ENCODE results near the gene GRPR.

Gene GRPR

DNA sequence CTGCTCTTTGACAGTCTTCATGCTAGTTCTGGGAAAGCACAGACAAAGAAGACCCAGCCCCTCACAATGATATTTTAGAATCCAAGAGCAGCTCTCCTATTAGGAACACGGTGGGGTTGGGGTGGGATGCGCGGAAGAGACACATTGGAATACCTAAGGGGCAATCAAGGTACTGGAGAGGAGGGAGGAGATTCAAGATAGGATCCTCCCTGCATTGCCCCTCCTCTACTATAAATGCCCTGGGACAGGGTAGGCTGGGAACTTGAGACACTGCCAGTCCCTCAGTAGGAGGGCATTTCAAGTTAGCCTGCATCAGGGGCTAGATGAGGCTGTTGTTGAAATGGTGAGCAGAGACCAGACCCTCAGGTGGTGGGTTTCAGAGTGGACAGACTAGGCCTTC is 49.0 kb downstream of the GRPR start:
- POLR2A ChIA-PET = no interaction called here
- CTCF ChIA-PET = no interaction called here
- H3K36me3 ChIP-seq (ENCODE audit: control insufficient read depth in 2 of 2, insufficient read depth in 1 of 2, low read length in 2 of 2) = no peaks in the 10 kb centered on the region

DNA sequence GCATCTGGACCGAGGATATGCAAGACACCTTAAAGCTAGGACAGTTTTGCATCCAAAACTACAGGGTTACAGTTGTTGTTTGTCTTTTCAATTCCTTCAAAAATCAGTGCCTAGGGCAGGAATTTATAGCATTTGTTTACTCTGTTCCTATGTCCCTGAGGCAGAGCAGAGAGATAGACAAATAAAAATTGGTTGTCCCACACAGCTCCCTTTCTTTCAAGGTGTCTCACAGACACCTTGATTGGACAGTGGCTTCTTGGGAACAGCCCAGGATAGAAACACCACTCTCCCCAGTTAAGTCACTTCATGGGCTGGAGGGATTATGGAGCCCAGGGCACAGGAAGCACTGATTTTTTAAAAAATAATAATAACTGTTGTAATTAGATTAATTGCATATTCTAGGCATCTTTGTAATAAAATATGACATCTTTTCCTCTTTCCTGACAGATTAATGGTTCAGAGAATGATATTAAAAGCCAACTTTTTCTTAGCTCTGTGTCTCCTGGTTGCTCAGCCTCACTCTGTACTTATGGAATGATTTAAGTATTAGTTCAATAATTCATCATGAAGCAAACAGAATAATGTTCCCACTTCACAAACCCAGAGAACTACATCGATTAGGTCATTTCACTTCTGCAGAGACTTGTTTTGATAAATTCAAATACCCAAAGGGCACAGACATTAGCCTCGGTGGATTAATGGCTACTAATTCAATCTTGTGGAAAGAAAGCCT is 52.1 kb downstream of the GRPR start:
- CTCF ChIA-PET = interaction anchor here (0.5 to 1.0 kb wide), 2 partner anchors 15 to 895 kb away, joined by 3 to 5 read pairs; no protein-coding TSS in a partner anchor
- Histone ChIP-seq H3K4me1 (ENCODE audit: control insufficient read depth, insufficient read depth, low read length) (no peaks in the 10 kb centered on the region), H3K27ac (ENCODE audit: extremely low read depth, low read depth, low read length) (no peak overlapping the region), H3K36me3 (ENCODE audit: control insufficient read depth in 2 of 2, insufficient read depth in 1 of 2, low read length in 2 of 2) (no peaks in the 10 kb centered on the region), H3K9me3 (ENCODE audit: control insufficient read depth, insufficient read depth, low read depth, low read length) (no peaks in the 10 kb centered on the region), H3K4me3 (ENCODE audit: low read depth, low read length) (no peak overlapping the region)
- TF ChIP-seq ZNF639 (tag by site-specific recombination; IDR thresholded peaks at IDR 0.05) (no peak), GFI1B (tag by site-specific recombination; IDR thresholded peaks at IDR 0.05) (no peak), ZNF596 (tag by site-specific recombination; IDR thresholded peaks at IDR 0.05) (no peak), HOXA7 (CRISPR knock-in tag; IDR thresholded peaks at IDR 0.05; ENCODE audit: borderline replicate concordance) (no peak), ZNF785 (tag by site-specific recombination; IDR thresholded peaks at IDR 0.05) (no peak), ZNF621 (tag by site-specific recombination; IDR thresholded peaks at IDR 0.05) (no peak), ZNF112 (tag by site-specific recombination; IDR thresholded peaks at IDR 0.05) (no peak), ZNF664 (tag by site-specific recombination; IDR thresholded peaks at IDR 0.05) (no peak), ZNF302 (tag by site-specific recombination; IDR thresholded peaks at IDR 0.05; ENCODE audit: low read depth) (no peak), ZNF571 (tag by site-specific recombination; IDR thresholded peaks at IDR 0.05) (no peak), ZNF146 (tag by site-specific recombination; IDR thresholded peaks at IDR 0.05) (no peak), MYNN (tag by site-specific recombination; IDR thresholded peaks at IDR 0.05; ENCODE audit: borderline replicate concordance) (no peak)
- POLR2A ChIA-PET = no interaction called here

More for the DNA sequence above, 49.0 kb downstream of the GRPR start:
- TF ChIP-seq ZNF398 (tag by site-specific recombination; IDR thresholded peaks at IDR 0.05) = no peak
- TF ChIP-seq ZSCAN18 (tag by site-specific recombination; IDR thresholded peaks at IDR 0.05) = no peak
- no peak for TF ChIP-seq ZNF10 (tag by site-specific recombination; IDR thresholded peaks at IDR 0.05)
- TF ChIP-seq ZNF571 (tag by site-specific recombination; IDR thresholded peaks at IDR 0.05) = no peak
- TF ChIP-seq ZNF623 (tag by site-specific recombination; IDR thresholded peaks at IDR 0.05) = no peak
- TF ChIP-seq SCRT2 (tag by site-specific recombination; IDR thresholded peaks at IDR 0.05) = no peak
- TF ChIP-seq ZNF473 (tag by site-specific recombination; IDR thresholded peaks at IDR 0.05) = no peak
- no peak for TF ChIP-seq ZFP37 (tag by site-specific recombination; IDR thresholded peaks at IDR 0.05)
- no peak for TF ChIP-seq ZNF202 (tag by site-specific recombination; IDR thresholded peaks at IDR 0.05; ENCODE audit: borderline replicate concordance)
- no peak for TF ChIP-seq ZNF426 (tag by site-specific recombination; IDR thresholded peaks at IDR 0.05)
- TF ChIP-seq, protein P1, sequence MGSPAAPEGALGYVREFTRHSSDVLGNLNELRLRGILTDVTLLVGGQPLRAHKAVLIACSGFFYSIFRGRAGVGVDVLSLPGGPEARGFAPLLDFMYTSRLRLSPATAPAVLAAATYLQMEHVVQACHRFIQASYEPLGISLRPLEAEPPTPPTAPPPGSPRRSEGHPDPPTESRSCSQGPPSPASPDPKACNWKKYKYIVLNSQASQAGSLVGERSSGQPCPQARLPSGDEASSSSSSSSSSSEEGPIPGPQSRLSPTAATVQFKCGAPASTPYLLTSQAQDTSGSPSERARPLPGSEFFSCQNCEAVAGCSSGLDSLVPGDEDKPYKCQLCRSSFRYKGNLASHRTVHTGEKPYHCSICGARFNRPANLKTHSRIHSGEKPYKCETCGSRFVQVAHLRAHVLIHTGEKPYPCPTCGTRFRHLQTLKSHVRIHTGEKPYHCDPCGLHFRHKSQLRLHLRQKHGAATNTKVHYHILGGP (tag by site-specific recombination; IDR thresholded peaks at IDR 0.05) = no peak
- TF ChIP-seq ZFHX2 (tag by site-specific recombination; conservative IDR thresholded peaks at IDR 0.05) = no peak
- no peak for TF ChIP-seq ZNF175 (tag by site-specific recombination; IDR thresholded peaks at IDR 0.05)
- TF ChIP-seq ZNF155 (tag by site-specific recombination; IDR thresholded peaks at IDR 0.05) = no peak
- Histone ChIP-seq H3K4me3 (ENCODE audit: low read depth, low read length) (no peak overlapping the region), H3K4me1 (ENCODE audit: control insufficient read depth, insufficient read depth, low read length) (no peaks in the 10 kb centered on the region), H3K27ac (ENCODE audit: extremely low read depth, low read depth, low read length) (no peak overlapping the region), H3K9me3 (ENCODE audit: control insufficient read depth, insufficient read depth, low read depth, low read length) (no peaks in the 10 kb centered on the region)
